Caco-2 (cell line): ENCODE results near the gene PIEZO1. TPM values are rescaled to one million over a fixed set of nuclear protein-coding genes. Genes with fewer than 3 reads are reported as not detected.

Experiments used
- BruUV-seq: library from RNA; stranded (reverse); fragments of 400-500 nt; replicated peaks from 2 replicates; lab custom pipeline; 2021; lab: Mats Ljungman, UMichigan
- CTCF ChIA-PET: fragments of 300-600 bp; sonication (Branson Sonifier 250); formaldehyde crosslinking; loops from one replicate; lab custom pipeline; 2022; ENCODE audit warnings: antibody characterized with exemption; lab: Charles Lee
- POLR2A ChIA-PET: fragments of 300-600 bp; sonication (Branson Sonifier 250); formaldehyde crosslinking; loops from one replicate; lab custom pipeline; 2022; ENCODE audit warnings: antibody characterized with exemption; lab: Charles Lee
- DNase-seq, 2 experiments: peaks; one replicate each; pipeline versions ENCODE4 v3.0.0 to v3.0.0-alpha.2; 2020 to 2022
- H3K27me3 ChIP-seq: replicated peaks from 2 replicates; pipeline ENCODE4 v1.6.0; 2011; ENCODE audit warnings: low read length; ENCODE audit not compliant: control insufficient read depth, insufficient read depth
- H3K36me3 ChIP-seq: 2 replicates; pipeline ENCODE4 v1.5.1; 2011; ENCODE audit warnings: low read length; ENCODE audit not compliant: control insufficient read depth, insufficient read depth
- H3K4me1 ChIP-seq: fragments of 250-450 bp; sonication (Bioruptor Pico); 2 replicates; pipeline ENCODE4 v1.5.1; 2020; ENCODE audit warnings: mild to moderate bottlenecking
- H3K4me3 ChIP-seq: 2 replicates; pipeline ENCODE4 v1.5.1; 2011; ENCODE audit warnings: low read depth, mild to moderate bottlenecking, control low read depth, low read length
- H3K9me3 ChIP-seq: fragments of 250-450 bp; sonication (Bioruptor Pico); 2 replicates; pipeline ENCODE4 v1.5.1; 2020; ENCODE audit warnings: mild to moderate bottlenecking, moderate library complexity
- H3K27ac Mint-ChIP-seq: one replicate; pipeline ENCODE4 v1.8.0; 2022; ENCODE audit warnings: mixed read lengths; ENCODE audit not compliant: unreplicated experiment
- H3K27me3 Mint-ChIP-seq: one replicate; pipeline ENCODE4 v1.8.0; 2022; ENCODE audit warnings: mixed read lengths; ENCODE audit not compliant: insufficient read depth, unreplicated experiment
- H3K36me3 Mint-ChIP-seq: one replicate; pipeline ENCODE4 v1.8.0; 2022; ENCODE audit warnings: mild to moderate bottlenecking, mixed read lengths; ENCODE audit not compliant: insufficient read depth, unreplicated experiment
- H3K4me1 Mint-ChIP-seq: one replicate; pipeline ENCODE4 v1.8.0; 2022; ENCODE audit warnings: low read depth, mixed read lengths; ENCODE audit not compliant: unreplicated experiment
- H3K4me3 Mint-ChIP-seq: one replicate; pipeline ENCODE4 v1.8.0; 2022; ENCODE audit warnings: mild to moderate bottlenecking, moderate library complexity, mixed read lengths; ENCODE audit not compliant: unreplicated experiment
- H3K9me3 Mint-ChIP-seq: one replicate; pipeline ENCODE4 v1.8.0; 2022; ENCODE audit warnings: mixed read lengths; ENCODE audit not compliant: unreplicated experiment
- CTCF ChIP-seq, 2 experiments: fragments of 200-600 bp in 1 of 2; IDR thresholded peaks; 1 replicate in 1 of 2; 2 replicates in 1 of 2; pipeline versions ENCODE4 v1.5.1 to v1.8.0; 2011 to 2022; ENCODE audit warnings: antibody characterized with exemption in 1 of 2, control low read depth in 1 of 2, inconsistent platforms in 1 of 2, low read depth in 1 of 2, low read length in 1 of 2, mild to moderate bottlenecking in 1 of 2, moderate library complexity in 1 of 2; ENCODE audit not compliant: insufficient read depth in 1 of 2, severe bottlenecking in 1 of 2, unreplicated experiment in 1 of 2
- intact Hi-C: fragments of 100-400 bp; cut with micrococcal nuclease; formaldehyde crosslinking; loops from one replicate; pipeline ENCODE4 v1.10.0; 2022; ENCODE audit not compliant: unreplicated experiment
- total RNA-seq: library from RNA; stranded (reverse); gene quantifications from 2 replicates; pipeline ENCODE4 v1.2.3, GENCODE V29; 2022

PIEZO1 gene
- total RNA-seq, 1 experiment from 2014 or later, result 248 TPM

- DNase-seq, result no peak
- Mint-ChIP-seq H3K9me3 (no peaks in the 10 kb centered on the region), H3K4me1 (peaks cover 7% of the 10 kb centered on the region), H3K36me3 (peaks cover 24% of the 10 kb centered on the region), H3K27ac (no peak overlapping the region), H3K27me3 (no peaks in the 10 kb centered on the region), H3K4me3 (peak overlapping the region; percentile 82)
- intact Hi-C loops, result no loop called here
- BruUV-seq, result no TSS peak
- H3K9me3 ChIP-seq, result no peaks in the 10 kb centered on the region
- H3K4me3 ChIP-seq, result no peak overlapping the region
- peaks cover 2% of the 10 kb centered on the region; the same call in 1 of the 2 replicates for H3K36me3 ChIP-seq
- no peaks in the 10 kb centered on the region for H3K27me3 ChIP-seq
- TF ChIP-seq CTCF (IDR thresholded peaks at IDR 0.05; ENCODE audit: insufficient read depth in 1 of 2, low read depth in 1 of 2, low read length in 1 of 2, severe bottlenecking in 1 of 2, unreplicated experiment in 1 of 2), result no peak
- CTCF ChIA-PET, result no interaction called here
- POLR2A ChIA-PET, result no interaction called here
- peaks cover 9% of the 10 kb centered on the region; the same call in 1 of the 2 replicates for H3K4me1 ChIP-seq
Measured at GRCh38 chr16:88703486-88704309, 81.3 kb downstream of the PIEZO1 start.

- DNase-seq, result no peak
- Histone ChIP-seq H3K9me3 (no peaks in the 10 kb centered on the region), H3K4me1 (peaks cover 9% of the 10 kb centered on the region; the same call in 1 of the 2 replicates), H3K27me3 (no peaks in the 10 kb centered on the region), H3K4me3 (no peak overlapping the region), H3K36me3 (peaks cover 2% of the 10 kb centered on the region; the same call in 1 of the 2 replicates)
- no peaks in the 10 kb centered on the region for H3K27me3 Mint-ChIP-seq
- no peak overlapping the region for H3K27ac Mint-ChIP-seq
- BruUV-seq, result no TSS peak
- peaks cover 21% of the 10 kb centered on the region for H3K36me3 Mint-ChIP-seq
- intact Hi-C loops, result no loop called here
- no peak overlapping the region for H3K4me3 Mint-ChIP-seq
- ChIA-PET POLR2A (no interaction called here), CTCF (interaction anchor here (1.0 kb wide), 1 partner anchor 35 kb away, joined by 3 read pairs; no protein-coding TSS in a partner anchor)
- H3K4me1 Mint-ChIP-seq, result peaks cover 6% of the 10 kb centered on the region
- no peak for TF ChIP-seq CTCF (IDR thresholded peaks at IDR 0.05; ENCODE audit: insufficient read depth in 1 of 2, low read depth in 1 of 2, low read length in 1 of 2, severe bottlenecking in 1 of 2, unreplicated experiment in 1 of 2)
- no peaks in the 10 kb centered on the region for H3K9me3 Mint-ChIP-seq
Measured at GRCh38 chr16:88702371-88703210, 82.4 kb downstream of the PIEZO1 start.
